Measurements from ENCODE around the gene BARHL1.

- TF ChIP-seq CTCF (IDR thresholded peaks at IDR 0.05; ENCODE audit: low read length) (no peak), EZH2 (IDR thresholded peaks at IDR 0.05; ENCODE audit: borderline replicate concordance, low read length) (no peak)
Observed at GRCh38 chr9:132595319-132595718, 12.9 kb downstream of the BARHL1 start.
